H1 (cell line): ENCODE results near the gene AMT. TPM values are rescaled to one million over a fixed set of nuclear protein-coding genes. Genes with fewer than 3 reads are reported as not detected.

Source experiments
- CTCF ChIA-PET: fragments of 300-600 bp; sonication (Branson Sonifier 250); formaldehyde crosslinking; loops from one replicate; lab custom pipeline; 2021; ENCODE audit not compliant: partially characterized antibody; lab: Charles Lee
- POLR2A ChIA-PET: fragments of 300-600 bp; sonication (Branson Sonifier 250); formaldehyde crosslinking; loops from one replicate; lab custom pipeline; 2021; ENCODE audit warnings: inconsistent platforms; ENCODE audit not compliant: partially characterized antibody; lab: Charles Lee
- DNase-seq, 2 experiments: peaks; one replicate each; pipeline versions ENCODE4 v3.0.0 to v3.0.0-alpha.2; 2010 to 2022; ENCODE audit warnings: low spot score in 2 of 2, low read depth in 1 of 2, mixed read lengths in 1 of 2
- FAIRE-seq: peaks from 2 replicates; lab custom pipeline; 2011; peaks lifted over from hg19 to GRCh38; lab: Jason Lieb, UNC
- H2AFZ ChIP-seq: 2 replicates; pipeline ENCODE4 v1.8.1; 2012; ENCODE audit warnings: low read length, inconsistent platforms
- H2AK5ac ChIP-seq: 2 replicates; pipeline ENCODE4 v1.6.1; 2013; ENCODE audit warnings: low read depth, low read length
- H2BK120ac ChIP-seq: replicated peaks from 2 replicates; pipeline ENCODE3; 2013; ENCODE audit warnings: low read depth, low read length, inconsistent platforms
- H2BK12ac ChIP-seq: 2 replicates; pipeline ENCODE4 v1.6.1; 2013; ENCODE audit warnings: low read depth, low read length
- H2BK15ac ChIP-seq: 2 replicates; pipeline ENCODE4 v1.6.1; 2013; ENCODE audit warnings: low read length
- H2BK20ac ChIP-seq: 2 replicates; pipeline ENCODE4 v1.6.1; 2013; ENCODE audit warnings: low read length
- H2BK5ac ChIP-seq: 2 replicates; pipeline ENCODE4 v1.6.1; 2013; ENCODE audit warnings: low read depth, low read length
- H3K14ac ChIP-seq: 2 replicates; pipeline ENCODE4 v1.6.1; 2013; ENCODE audit warnings: inconsistent platforms; ENCODE audit not compliant: insufficient read length
- H3K18ac ChIP-seq: 2 replicates; pipeline ENCODE4 v1.6.1; 2013; ENCODE audit warnings: low read length; ENCODE audit errors: extremely low read depth
- H3K23ac ChIP-seq: 2 replicates; pipeline ENCODE4 v1.6.1; 2013; ENCODE audit warnings: inconsistent platforms; ENCODE audit not compliant: insufficient read length
- H3K23me2 ChIP-seq: 2 replicates; pipeline ENCODE4 v1.6.1; 2013; ENCODE audit warnings: low read depth, low read length
- H3K27ac ChIP-seq: 2 replicates; pipeline ENCODE4 v1.6.1; 2011; ENCODE audit warnings: low read depth, low read length, inconsistent platforms
- H3K27me3 ChIP-seq, 4 experiments: replicated peaks in 1 of 4; 1 replicate in 1 of 4; 2 replicates in 3 of 4; pipeline versions ENCODE4 v1.6.1 to v1.8.1; 2011 to 2013; ENCODE audit warnings: low read length in 3 of 4, mild to moderate bottlenecking in 3 of 4, inconsistent platforms in 2 of 4, mixed read lengths in 2 of 4, moderate library complexity in 1 of 4; ENCODE audit not compliant: control insufficient read depth in 3 of 4, insufficient read depth in 3 of 4; ENCODE audit errors: extremely low read depth in 1 of 4
- H3K36me3 ChIP-seq, 4 experiments: 2 replicates each; pipeline versions ENCODE4 v1.6.1 to v1.8.1; 2011 to 2013; ENCODE audit warnings: mild to moderate bottlenecking in 4 of 4, low read length in 3 of 4, moderate library complexity in 2 of 4, control low read depth in 1 of 4, inconsistent platforms in 1 of 4; ENCODE audit not compliant: insufficient read depth in 4 of 4, control insufficient read depth in 2 of 4
- H3K4ac ChIP-seq: replicated peaks from 2 replicates; pipeline ENCODE3; 2013; ENCODE audit warnings: low read length, low read depth, mixed read lengths, inconsistent platforms; ENCODE audit not compliant: insufficient read length
- H3K4me1 ChIP-seq, 4 experiments: replicated peaks in 1 of 4; 1 replicate in 1 of 4; 2 replicates in 3 of 4; pipeline versions ENCODE4 v1.6.1 to v1.8.1; 2011 to 2013; ENCODE audit warnings: low read length in 3 of 4, inconsistent platforms in 2 of 4, mixed read lengths in 1 of 4; ENCODE audit not compliant: insufficient read depth in 4 of 4, control insufficient read depth in 3 of 4
- H3K4me2 ChIP-seq, 2 experiments: 2 replicates each; pipeline versions ENCODE4 v1.6.1 to v1.8.1; 2011 to 2013; ENCODE audit warnings: low read depth in 2 of 2, low read length in 2 of 2, control low read depth in 1 of 2, inconsistent platforms in 1 of 2, mild to moderate bottlenecking in 1 of 2; ENCODE audit not compliant: insufficient read depth in 1 of 2
- H3K4me3 ChIP-seq, 4 experiments: fragments of 200-600, 300-600 bp in 1 of 4; sonication (generic), shearing (Covaris generic), sonication (Bioruptor Twin) in 1 of 4; 2 replicates each; pipeline versions ENCODE4 v1.5.1 to v1.8.1; 2011 to 2016; ENCODE audit warnings: low read length in 4 of 4, low read depth in 3 of 4, control low read depth in 2 of 4, inconsistent platforms in 2 of 4, mild to moderate bottlenecking in 2 of 4, mixed read lengths in 1 of 4, moderate library complexity in 1 of 4; ENCODE audit not compliant: insufficient read depth in 2 of 4; ENCODE audit errors: extremely low read depth in 1 of 4
- H3K56ac ChIP-seq: replicated peaks from 2 replicates; pipeline ENCODE3; 2013; ENCODE audit warnings: low read depth, mild to moderate bottlenecking, mixed read lengths, low read length, inconsistent platforms; ENCODE audit not compliant: insufficient read length
- H3K79me1 ChIP-seq: 2 replicates; pipeline ENCODE4 v1.6.1; 2013; ENCODE audit warnings: low read depth, low read length, control low read depth
- H3K79me2 ChIP-seq, 2 experiments: 2 replicates each; pipeline versions ENCODE4 v1.6.1 to v1.8.1; 2012 to 2013; ENCODE audit warnings: low read length in 2 of 2, mild to moderate bottlenecking in 2 of 2, inconsistent platforms in 1 of 2; ENCODE audit not compliant: insufficient read depth in 2 of 2, control insufficient read depth in 1 of 2
- H3K9ac ChIP-seq, 4 experiments: replicated peaks in 1 of 4; 1 replicate in 1 of 4; 2 replicates in 3 of 4; pipeline versions ENCODE4 v1.6.1 to v1.8.1; 2011 to 2013; ENCODE audit warnings: low read depth in 3 of 4, low read length in 3 of 4, control low read depth in 2 of 4, mild to moderate bottlenecking in 2 of 4, moderate library complexity in 2 of 4, inconsistent platforms in 1 of 4; ENCODE audit errors: extremely low read depth in 1 of 4
- H3K9me3 ChIP-seq, 2 experiments: 2 replicates each; pipeline versions ENCODE4 v1.6.1 to v1.8.1; 2012 to 2013; ENCODE audit warnings: mild to moderate bottlenecking in 2 of 2, moderate library complexity in 2 of 2, control low read depth in 1 of 2, inconsistent platforms in 1 of 2, low read depth in 1 of 2, low read length in 1 of 2, mixed read lengths in 1 of 2; ENCODE audit not compliant: insufficient read depth in 2 of 2
- H4K20me1 ChIP-seq, 2 experiments: replicated peaks in 1 of 2; 2 replicates each; pipeline versions ENCODE3 to v1.8.1; 2011 to 2013; ENCODE audit warnings: inconsistent platforms in 2 of 2, low read length in 2 of 2, mild to moderate bottlenecking in 1 of 2; ENCODE audit not compliant: insufficient read depth in 2 of 2, control insufficient read depth in 1 of 2
- H4K5ac ChIP-seq: 2 replicates; pipeline ENCODE4 v1.6.1; 2013; ENCODE audit warnings: low read length, low read depth, mixed read lengths, inconsistent platforms; ENCODE audit not compliant: insufficient read length
- H4K8ac ChIP-seq: 2 replicates; pipeline ENCODE4 v1.8.0; 2013; ENCODE audit warnings: mild to moderate bottlenecking, moderate library complexity, low read length, inconsistent platforms; ENCODE audit not compliant: insufficient read depth; ENCODE audit errors: extremely low read depth
- H4K91ac ChIP-seq: replicated peaks from 2 replicates; pipeline ENCODE3; 2013; ENCODE audit warnings: low read length, mixed read lengths, inconsistent platforms; ENCODE audit not compliant: insufficient read length
- BCL11A ChIP-seq, 2 experiments: IDR thresholded peaks; one replicate each; pipeline ENCODE4 v1.6.1; 2011; ENCODE audit warnings: low read depth in 2 of 2, low read length in 2 of 2, mild to moderate bottlenecking in 2 of 2
- SIRT6 ChIP-seq: IDR thresholded peaks from one replicate; pipeline ENCODE4 v1.7.1; 2012; ENCODE audit warnings: low read length, inconsistent platforms
- WGBS, 2 experiments: shearing (Covaris generic) in 1 of 2; methylation state at CpG; one replicate each; pipeline versions ENCODE4 v1.1.6 to v1.1.7; 2013 to 2015; ENCODE audit warnings: low lambda C conversion rate in 2 of 2, mixed read lengths in 2 of 2, inconsistent platforms in 1 of 2, low coverage in 1 of 2, missing lambda C conversion rate in 1 of 2; ENCODE audit not compliant: insufficient replicate concordance in 2 of 2, insufficient coverage in 1 of 2, insufficient read length in 1 of 2; ENCODE audit errors: extremely low coverage in 1 of 2, missing lambda C conversion rate in 1 of 2; 5-methylcytosine and 5-hydroxymethylcytosine counted together
- polyA plus RNA-seq, 7 experiments: library from polyadenylated mRNA; depleted of rRNA in 3 of 7; stranded (reverse) in 5 of 7; unstranded in 2 of 7; fragments of >200 nt in 5 of 7; fragments of 200-250 nt in 2 of 7; gene quantifications; 1 replicate in 5 of 7; 2 replicates in 1 of 7; 4 replicates in 1 of 7; pipeline versions ENCODE4 v1.2.1 to v1.2.3, GENCODE V29; 2011 to 2013; ENCODE audit warnings: missing spikeins in 2 of 7, mixed read lengths in 2 of 7
- total RNA-seq: library from RNA; stranded (reverse); fragmentation: NEBNext Ultra II Directional; extraction: Animal tissue kit (Norgen Biotek cat#: 25700); gene quantifications from 2 replicates; pipeline ENCODE4 v1.2.1, GENCODE V29; 2021
- TF ChIP-seq, protein P1 (sequence below): IDR thresholded peaks from 2 replicates; pipeline ENCODE4 v1.6.1; 2012; ENCODE audit warnings: inconsistent platforms

AMT gene
- total and polyA plus RNA-seq, 2 of the 8 experiments (the other 6 are each of a cell fraction or from before 2014, with no cell fraction given) = 46.5 to 92.4 TPM

DNA sequence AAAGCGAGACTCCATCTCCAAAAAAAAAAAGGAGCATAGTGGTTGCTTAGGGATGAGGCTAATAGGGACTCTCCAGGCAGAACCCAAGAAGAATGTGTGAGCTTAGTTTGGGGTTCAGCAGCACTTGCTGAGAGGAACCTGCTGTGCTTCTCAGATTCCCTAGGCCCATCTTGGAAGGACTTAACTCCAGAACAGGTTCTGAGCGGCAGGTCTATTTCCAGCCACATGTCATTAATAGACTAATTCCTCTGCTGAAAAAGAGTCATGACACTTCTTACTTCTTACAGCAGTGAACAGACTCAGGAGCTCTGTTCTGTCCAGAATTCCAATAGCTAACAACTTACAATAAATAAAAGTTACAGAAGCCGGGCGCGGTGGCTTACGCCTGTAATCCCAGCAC, 33.0 kb downstream of the AMT start:
- Histone ChIP-seq H3K27me3 (no peaks in the 10 kb centered on the region), H3K9me3 (no peaks in the 10 kb centered on the region), H3K36me3 (no peaks in the 10 kb centered on the region; a peak in 1 of 8 replicates), H2BK15ac (no peak overlapping the region), H2AFZ (no peak overlapping the region), H3K27ac (no peak overlapping the region), H3K23ac (no peak overlapping the region), H4K5ac (no peak overlapping the region), H4K91ac (no peak overlapping the region), H3K4me1 (no peaks in the 10 kb centered on the region), H3K23me2 (no peaks in the 10 kb centered on the region), H2BK5ac (no peak overlapping the region), H3K9ac (no peak overlapping the region), H3K79me2 (peaks cover 10 to 90% of the 10 kb centered on the region in 2 experiments), H3K18ac (no peak overlapping the region), H3K4me2 (no peak overlapping the region), H2BK120ac (no peak overlapping the region), H3K4ac (no peak overlapping the region), H3K14ac (no peak overlapping the region), H4K8ac (no peak overlapping the region), H3K4me3 (no peak overlapping the region), H2BK20ac (no peak overlapping the region), H2BK12ac (no peak overlapping the region), H3K56ac (no peak overlapping the region), H3K79me1 (peaks cover 14% of the 10 kb centered on the region), H2AK5ac (no peak overlapping the region), H4K20me1 (peaks cover 6 to 18% of the 10 kb centered on the region in 2 experiments)
- POLR2A ChIA-PET = interaction anchor here (0.6 to 1.8 kb wide), 5 partner anchors 9 to 49 kb away, joined by 3 to 7 read pairs (median 3); partner anchors contain the start of genes GPX1, RHOA and USP4
- TF ChIP-seq BCL11A (IDR thresholded peaks at IDR 0.05; ENCODE audit: low read depth in 2 of 2, low read length in 2 of 2) (no peak), SIRT6 (no peak)
- TF ChIP-seq, protein P1, sequence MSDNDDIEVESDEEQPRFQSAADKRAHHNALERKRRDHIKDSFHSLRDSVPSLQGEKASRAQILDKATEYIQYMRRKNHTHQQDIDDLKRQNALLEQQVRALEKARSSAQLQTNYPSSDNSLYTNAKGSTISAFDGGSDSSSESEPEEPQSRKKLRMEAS = no peak
- DNase-seq = no peak
- no peak for FAIRE-seq
- 88% methylated on average over 5 of the region's 6 CpGs; no CpG with 5 or more reads in 1 of the 2 experiments for WGBS, 2 experiments
- CTCF ChIA-PET = interaction anchor here (0.6 to 1.6 kb wide), 6 partner anchors 12 to 467 kb away, joined by 3 to 4 read pairs (median 3); partner anchors contain the start of gene AMT
